ENCODE results near the gene TDRD3.

DNA sequence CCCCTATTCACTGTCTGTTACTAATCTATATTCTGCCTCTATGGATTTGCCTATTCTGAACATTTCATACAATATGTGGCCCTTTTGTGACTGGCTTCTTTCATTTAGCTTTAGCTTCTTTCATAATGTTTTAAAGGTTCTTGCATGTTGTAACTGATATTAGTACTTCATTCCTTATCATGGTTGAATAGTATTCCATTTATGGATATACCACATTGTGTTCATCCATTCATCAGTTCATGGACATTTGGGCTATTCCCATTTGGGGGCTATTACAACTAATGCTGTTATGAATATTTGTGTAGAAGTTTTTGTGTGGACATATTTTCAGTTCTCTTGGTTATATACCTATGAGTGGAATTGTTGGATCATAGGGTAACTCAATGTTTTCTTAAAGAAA, 44.4 kb upstream of the TDRD3 start:
- TF ChIP-seq, protein P1, sequence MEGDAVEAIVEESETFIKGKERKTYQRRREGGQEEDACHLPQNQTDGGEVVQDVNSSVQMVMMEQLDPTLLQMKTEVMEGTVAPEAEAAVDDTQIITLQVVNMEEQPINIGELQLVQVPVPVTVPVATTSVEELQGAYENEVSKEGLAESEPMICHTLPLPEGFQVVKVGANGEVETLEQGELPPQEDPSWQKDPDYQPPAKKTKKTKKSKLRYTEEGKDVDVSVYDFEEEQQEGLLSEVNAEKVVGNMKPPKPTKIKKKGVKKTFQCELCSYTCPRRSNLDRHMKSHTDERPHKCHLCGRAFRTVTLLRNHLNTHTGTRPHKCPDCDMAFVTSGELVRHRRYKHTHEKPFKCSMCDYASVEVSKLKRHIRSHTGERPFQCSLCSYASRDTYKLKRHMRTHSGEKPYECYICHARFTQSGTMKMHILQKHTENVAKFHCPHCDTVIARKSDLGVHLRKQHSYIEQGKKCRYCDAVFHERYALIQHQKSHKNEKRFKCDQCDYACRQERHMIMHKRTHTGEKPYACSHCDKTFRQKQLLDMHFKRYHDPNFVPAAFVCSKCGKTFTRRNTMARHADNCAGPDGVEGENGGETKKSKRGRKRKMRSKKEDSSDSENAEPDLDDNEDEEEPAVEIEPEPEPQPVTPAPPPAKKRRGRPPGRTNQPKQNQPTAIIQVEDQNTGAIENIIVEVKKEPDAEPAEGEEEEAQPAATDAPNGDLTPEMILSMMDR (IDR thresholded peaks at IDR 0.05; ENCODE audit: borderline replicate concordance, extremely low read depth, low read length, poor library complexity, severe bottlenecking), result no peak
- TF ChIP-seq EZH2 (IDR thresholded peaks at IDR 0.05; ENCODE audit: borderline replicate concordance, low read depth, low read length, severe bottlenecking), result no peak

Data from DND-41 (cell line).